K562 (cell line): ENCODE measurements around the gene MSL2. TPM values are rescaled to one million over a fixed set of nuclear protein-coding genes. Genes with fewer than 3 reads are reported as not detected.
A peak's percentile ranks its signal among the peaks of the same experiment; 100 is the strongest.

Source experiments
- ARID3A ChIP-seq: IDR thresholded peaks from 2 replicates; pipeline ENCODE4 v1.6.1; 2012; ENCODE audit warnings: low read depth, low read length, improper control_type of control experiment, borderline replicate concordance
- ARID4B ChIP-seq: sonication (generic); formaldehyde crosslinking; IDR thresholded peaks from 2 replicates; pipeline ENCODE4 v1.8.0; 2022; ENCODE audit warnings: mild to moderate bottlenecking, missing genetic modification reagents
- ASH1L ChIP-seq: fragments of 450-650 bp; IDR thresholded peaks from 2 replicates; pipeline ENCODE4 v1.6.1; 2018; ENCODE audit warnings: borderline replicate concordance, mild to moderate bottlenecking, low read depth; ENCODE audit not compliant: partially characterized antibody
- ATF3 ChIP-seq, 2 experiments: fragments of 450-650 bp in 1 of 2; sonication (generic) in 1 of 2; formaldehyde crosslinking in 1 of 2; IDR thresholded peaks in 1 of 2; conservative IDR thresholded peaks in 1 of 2; 2 replicates each; pipeline versions ENCODE4 v1.6.1 to v1.8.1; 2016 to 2023; ENCODE audit warnings: mild to moderate bottlenecking in 2 of 2, moderate library complexity in 2 of 2, inconsistent platforms in 1 of 2, missing genetic modification reagents in 1 of 2
- EGR1 ChIP-seq: fragments of 450-650 bp; conservative IDR thresholded peaks from 2 replicates; pipeline ENCODE4 v1.6.1; 2017; ENCODE audit warnings: mild to moderate bottlenecking
- ID3 ChIP-seq, 2 experiments: fragments of 250-450 bp in 1 of 2; fragments of 450-650 bp in 1 of 2; sonication (Bioruptor Pico) in 1 of 2; IDR thresholded peaks; 2 replicates each; pipeline versions ENCODE4 v1.6.1 to v1.8.0; 2016 to 2021; ENCODE audit warnings: mild to moderate bottlenecking in 2 of 2, moderate library complexity in 2 of 2, missing compliant biosample characterization in 1 of 2, missing genetic modification characterization in 1 of 2
- NFE2L1 ChIP-seq: fragments of 450-650 bp; IDR thresholded peaks from 2 replicates; pipeline ENCODE4 v1.6.1; 2016; ENCODE audit warnings: missing genetic modification characterization, low read depth, mild to moderate bottlenecking, missing compliant biosample characterization, moderate library complexity, borderline replicate concordance
- NFIC ChIP-seq: fragments of 450-650 bp; IDR thresholded peaks from 2 replicates; pipeline ENCODE4 v1.6.1; 2017; ENCODE audit warnings: mild to moderate bottlenecking, inconsistent platforms
- PHTF2 ChIP-seq: fragments of 250-450 bp; sonication (Bioruptor Pico); IDR thresholded peaks from 2 replicates; pipeline ENCODE4 v1.5.0; 2021; ENCODE audit warnings: mild to moderate bottlenecking
- POLR2A ChIP-seq: fragments of 450-650 bp; conservative IDR thresholded peaks from 2 replicates; pipeline ENCODE4 v1.6.1; 2016
- TFAP4 ChIP-seq: sonication (generic); formaldehyde crosslinking; IDR thresholded peaks from 2 replicates; pipeline ENCODE4 v1.8.0; 2022; ENCODE audit warnings: missing genetic modification reagents, mild to moderate bottlenecking, moderate library complexity, borderline replicate concordance
- THRAP3 ChIP-seq: fragments of 450-650 bp; IDR thresholded peaks from 2 replicates; pipeline ENCODE4 v1.6.1; 2016; ENCODE audit warnings: mild to moderate bottlenecking, inconsistent platforms, borderline replicate concordance
- ZFP1 ChIP-seq: fragments of 450-650 bp; formaldehyde crosslinking; IDR thresholded peaks from 2 replicates; pipeline ENCODE4 v1.4.0; 2020; ENCODE audit warnings: mild to moderate bottlenecking, mixed read lengths
- ZNF408 ChIP-seq: fragments of 250-450 bp; sonication (Bioruptor Pico); IDR thresholded peaks from 2 replicates; pipeline ENCODE4 v1.4.0; 2020; ENCODE audit warnings: low read depth, mild to moderate bottlenecking, moderate library complexity
- ZNF512 ChIP-seq: IDR thresholded peaks from 2 replicates; pipeline ENCODE4 v1.6.1; 2016; ENCODE audit warnings: missing genetic modification characterization, missing compliant biosample characterization
- polyA plus RNA-seq, 8 experiments: library from polyadenylated mRNA; depleted of rRNA in 4 of 8; stranded (reverse) in 5 of 8; unstranded in 3 of 8; fragments of >200 nt; fragmentation: Nextera tagmentation in 2 of 8; fragmentation: Illumina TruSeq in 1 of 8; extraction: Ambion mirVana in 2 of 8; extraction: Trizol in 1 of 8; gene quantifications; 2 replicates each; pipeline versions ENCODE4 v1.2.1 to v1.2.3, GENCODE V29; 2011 to 2014; ENCODE audit warnings: inconsistent platforms in 1 of 8, missing spikeins in 1 of 8
- total RNA-seq, 7 experiments: library from RNA; depleted of rRNA in 6 of 7; stranded (reverse); fragments of >200 nt in 6 of 7; fragmentation: Illumina TruSeq in 2 of 7; extraction: Trizol in 2 of 7; gene quantifications; 2 replicates each; pipeline versions ENCODE4 v1.2.1 to v1.2.3, GENCODE V29; 2011 to 2021; ENCODE audit warnings: low replicate concordance in 1 of 7

The MSL2 gene
- total and polyA plus RNA-seq, 9 of the 15 experiments (the other 6 are each of a cell fraction or from before 2014, with no cell fraction given) = 1.9 to 19.9 (median 9.1) TPM

- TF ChIP-seq ZNF512 (tag) = no peak
- no peak for TF ChIP-seq ID3 (CRISPR knock-in tag; IDR thresholded peaks at IDR 0.05)
- peak; percentile 85 for TF ChIP-seq ID3 (tag; IDR thresholded peaks at IDR 0.05)
- TF ChIP-seq ZNF408 (CRISPR knock-in tag) = no peak
- TF ChIP-seq ASH1L = peak; percentile 48
- TF ChIP-seq NFE2L1 (tag) = no peak
- peak; percentile 39 for TF ChIP-seq NFIC
- TF ChIP-seq ZFP1 = no peak
- peak; percentile 77 for TF ChIP-seq EGR1
- TF ChIP-seq ARID4B (CRISPR knock-in tag) = peak; percentile 85
- TF ChIP-seq POLR2A = peak; percentile 90
- TF ChIP-seq THRAP3 = no peak; the same call in 1 of the 2 replicates
- TF ChIP-seq ARID3A = no peak
- TF ChIP-seq ATF3 (IDR thresholded peaks at IDR 0.05) = peak; percentile 30; the same call in 1 of the 2 replicates
- peak; percentile 90 for TF ChIP-seq ATF3 (CRISPR knock-in tag; conservative IDR thresholded peaks at IDR 0.05)
- TF ChIP-seq TFAP4 = peak; percentile 90
- no peak for TF ChIP-seq PHTF2
These were observed 445 bp upstream of the MSL2 start (continued) for GRCh38 chr3:136196401-136197158.
